KBM-7 (cell line): ENCODE results near the gene TREH.

Experiments
- DNase-seq: peaks from one replicate; pipeline ENCODE4 v3.0.0-alpha.2; 2015
- in situ Hi-C: fragments of 300-500 bp; cut with MboI; formaldehyde crosslinking; loops from 2 replicates; pipeline ENCODE4 v1.14.3; 2020; ENCODE audit warnings: low sequenced_read_pairs, low pct_unique_long_range_greater_than_20kb, mixed read lengths

Gene TREH

DNA sequence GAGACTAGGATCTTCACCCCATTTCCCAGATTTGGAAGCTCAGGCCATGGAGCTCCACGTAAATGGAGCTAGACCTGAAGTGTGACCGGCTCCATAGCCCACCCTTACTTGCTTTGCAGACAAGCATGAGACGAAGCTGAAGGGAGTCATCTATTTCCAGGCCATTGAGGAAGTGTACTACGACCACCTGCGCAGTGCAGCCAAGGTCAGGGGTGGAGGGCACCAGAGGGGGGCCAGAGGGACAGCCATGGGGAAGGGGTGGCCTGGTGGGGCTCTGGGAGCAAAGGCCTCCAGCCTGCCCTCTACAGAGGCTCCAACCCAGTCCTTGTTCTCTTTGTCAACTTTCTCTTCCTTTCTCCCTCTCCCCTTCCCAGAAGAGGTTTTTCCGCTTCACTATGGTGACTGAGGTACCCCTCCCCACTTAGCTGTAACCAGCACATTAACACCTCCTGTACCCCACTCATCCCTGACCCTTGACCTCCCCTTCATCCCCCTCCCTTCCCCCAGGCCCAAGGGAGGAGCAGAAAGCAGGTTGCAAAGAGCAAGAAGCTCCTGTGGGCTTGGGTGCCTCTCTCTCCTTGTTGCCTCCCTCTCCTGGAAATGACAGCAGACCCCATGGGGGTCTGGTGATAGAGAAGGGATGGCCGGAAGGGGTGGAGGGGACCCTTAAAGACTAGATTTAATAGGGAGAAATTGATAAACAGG, 23.8 kb downstream of the TREH start:
- no peak for DNase-seq
- in situ Hi-C loops: no loop called here

DNA sequence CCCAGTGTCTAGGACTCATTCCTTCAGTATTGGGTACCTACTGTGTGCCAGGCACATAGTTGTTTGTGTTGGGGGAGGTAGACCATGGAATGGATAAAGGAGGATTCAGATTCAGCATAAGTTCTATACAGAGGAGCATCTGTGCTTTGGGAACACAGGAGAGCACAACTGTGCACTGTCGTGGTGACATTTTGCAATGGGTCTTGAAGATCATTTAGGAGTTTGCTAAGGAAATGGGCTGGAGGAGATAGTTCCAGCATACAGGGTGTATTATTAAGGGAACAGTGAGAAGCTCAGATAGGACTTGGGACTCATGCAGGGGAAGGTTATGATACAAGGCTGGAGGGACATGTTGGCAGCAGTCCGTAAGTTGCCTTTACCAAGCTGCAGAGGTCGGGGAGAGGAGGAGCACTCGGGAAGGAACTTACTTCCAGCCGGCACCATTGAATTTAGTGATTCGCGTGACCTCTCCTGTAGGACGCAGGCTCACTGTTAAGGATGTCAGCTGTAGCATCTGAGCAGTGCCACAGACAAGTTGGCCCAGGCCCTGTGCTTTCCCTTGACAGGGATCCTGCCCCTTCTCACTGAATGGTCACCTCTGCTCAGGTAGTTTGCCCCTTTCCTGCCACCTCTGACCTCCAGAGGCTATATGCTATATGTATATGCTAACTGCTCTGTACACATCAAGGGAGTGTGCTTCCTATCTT, 25.6 kb downstream of the TREH start:
- no peak for DNase-seq
- in situ Hi-C loops: no loop called here

DNA sequence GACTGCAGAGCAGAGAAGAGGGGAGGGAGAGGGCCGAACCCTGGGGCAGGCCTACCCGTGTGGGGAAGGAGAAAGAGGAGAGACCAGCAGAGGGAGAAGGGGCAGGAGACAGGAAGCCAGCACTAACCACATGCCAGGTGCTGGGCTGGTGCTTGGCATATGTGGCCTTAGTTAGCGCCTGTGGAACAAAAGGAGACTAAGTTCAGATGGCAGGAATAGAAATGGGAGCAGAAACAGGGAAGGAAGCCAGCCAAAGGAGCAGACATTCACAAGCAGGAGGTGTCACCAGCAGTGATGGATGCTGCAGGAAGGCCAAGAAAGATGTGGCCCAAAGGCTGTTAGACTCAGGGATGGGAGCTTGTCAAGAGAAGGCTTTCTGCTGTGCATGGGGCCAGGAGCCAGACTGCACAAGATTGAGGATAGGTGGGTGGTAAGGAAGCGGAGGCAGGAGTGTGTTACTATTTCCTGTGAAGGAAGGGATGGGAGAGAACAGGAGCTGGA, 26.7 kb downstream of the TREH start:
- in situ Hi-C loops: no loop called here
- peak; percentile 50 for DNase-seq

DNA sequence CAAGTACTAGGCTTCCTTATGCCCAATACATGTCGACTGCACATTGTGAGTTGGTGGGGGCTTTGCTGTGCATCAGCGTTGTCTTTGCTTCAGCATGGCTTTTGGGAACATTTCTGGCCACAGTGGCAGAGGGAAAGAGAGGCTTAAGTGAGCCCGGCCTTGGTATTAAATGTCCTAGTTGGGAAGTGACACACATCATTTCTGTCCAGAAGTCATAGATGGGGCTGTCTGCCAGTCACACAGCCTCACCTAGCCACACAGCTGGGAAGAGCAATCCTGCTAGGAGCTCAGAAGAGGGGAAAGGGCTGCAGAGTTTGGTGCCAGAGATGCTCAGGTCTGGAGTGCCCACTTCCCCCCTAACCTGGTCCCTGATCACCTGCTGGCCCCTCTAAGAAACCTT, 27.6 kb downstream of the TREH start:
- in situ Hi-C loops: no loop called here
- no peak for DNase-seq

DNA sequence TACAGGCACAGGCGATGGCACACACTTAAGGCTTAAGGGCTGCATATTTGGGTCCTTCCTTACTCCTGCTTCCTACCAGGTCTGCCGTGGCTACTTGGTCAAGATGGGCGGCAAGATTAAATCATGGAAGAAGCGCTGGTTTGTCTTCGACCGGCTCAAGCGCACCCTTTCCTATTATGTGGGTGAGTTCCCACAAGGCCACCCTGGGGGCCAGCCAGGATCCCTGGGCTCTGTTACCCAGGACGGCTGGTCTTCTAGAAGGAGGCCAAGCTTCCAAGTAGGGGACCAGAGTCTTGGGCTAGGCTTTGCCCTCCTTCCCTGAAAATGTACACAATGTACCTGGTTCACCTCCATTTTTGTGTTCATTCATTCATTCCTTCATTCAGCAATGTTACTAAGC, 29.1 kb downstream of the TREH start:
- in situ Hi-C loops: no loop called here
- no peak for DNase-seq

DNA sequence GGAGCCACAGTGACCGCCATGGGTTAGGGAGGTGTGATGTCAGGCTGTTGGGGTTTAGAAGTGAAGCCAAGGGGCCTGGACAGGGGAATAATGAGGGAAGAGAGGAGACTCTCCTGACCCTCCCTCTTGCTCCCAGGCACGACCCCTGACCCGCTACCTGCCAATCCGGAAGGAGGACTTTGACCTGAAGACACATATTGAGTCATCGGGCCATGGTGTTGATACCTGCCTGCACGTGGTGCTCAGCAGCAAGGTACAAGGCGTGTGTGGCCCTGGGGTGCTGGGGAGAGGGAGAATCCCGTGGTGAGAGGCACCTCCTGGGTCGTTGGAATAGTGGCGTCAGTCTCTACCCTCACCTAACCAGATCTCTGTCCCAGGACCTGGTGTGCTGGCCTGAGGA, 29.5 kb downstream of the TREH start:
- no peak for DNase-seq

DNA sequence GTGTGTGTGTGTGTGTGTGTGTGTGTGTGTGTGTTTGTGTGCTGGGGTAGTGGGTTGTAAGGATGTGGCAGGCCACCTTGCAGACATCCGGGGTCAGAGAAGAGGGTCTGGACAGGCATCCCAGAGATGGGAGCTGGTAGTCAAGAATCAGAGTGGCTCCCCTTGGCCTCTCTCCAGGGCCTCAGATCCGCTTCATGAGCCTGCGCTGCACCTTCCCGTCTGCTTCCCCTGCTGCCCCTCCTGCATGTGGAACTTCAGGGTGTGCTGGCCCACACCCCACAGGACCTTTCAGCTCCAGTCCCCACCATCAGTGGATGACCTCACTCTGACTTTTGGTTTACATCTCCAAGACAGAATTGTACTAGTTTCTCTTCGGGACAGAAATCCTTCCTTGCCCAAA, 31.2 kb downstream of the TREH start:
- in situ Hi-C loops: no loop called here
- DNase-seq: no peak

More for the DNA sequence above, 29.5 kb downstream of the TREH start:
- in situ Hi-C loops: no loop called here

DNA sequence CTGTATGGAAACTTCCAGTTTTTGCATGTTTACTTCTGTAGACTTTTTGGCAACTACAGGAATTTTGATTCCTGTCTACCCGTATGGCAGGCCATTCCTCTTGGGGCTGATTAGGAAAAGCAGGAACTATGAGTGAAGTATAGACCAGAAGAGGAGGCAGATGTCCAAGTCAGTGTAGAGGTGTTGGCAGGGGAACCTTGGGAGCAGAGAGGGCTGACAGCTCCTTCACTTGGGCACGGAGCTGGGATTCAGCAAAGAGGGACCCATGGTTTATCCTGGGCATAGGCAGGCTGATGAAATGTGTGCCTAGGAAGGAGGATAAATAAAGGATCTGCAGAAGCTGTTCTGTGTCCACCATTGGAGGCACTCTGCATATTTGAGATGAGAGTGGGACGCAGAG, 33.1 kb downstream of the TREH start:
- in situ Hi-C loops: no loop called here
- DNase-seq: no peak

DNA sequence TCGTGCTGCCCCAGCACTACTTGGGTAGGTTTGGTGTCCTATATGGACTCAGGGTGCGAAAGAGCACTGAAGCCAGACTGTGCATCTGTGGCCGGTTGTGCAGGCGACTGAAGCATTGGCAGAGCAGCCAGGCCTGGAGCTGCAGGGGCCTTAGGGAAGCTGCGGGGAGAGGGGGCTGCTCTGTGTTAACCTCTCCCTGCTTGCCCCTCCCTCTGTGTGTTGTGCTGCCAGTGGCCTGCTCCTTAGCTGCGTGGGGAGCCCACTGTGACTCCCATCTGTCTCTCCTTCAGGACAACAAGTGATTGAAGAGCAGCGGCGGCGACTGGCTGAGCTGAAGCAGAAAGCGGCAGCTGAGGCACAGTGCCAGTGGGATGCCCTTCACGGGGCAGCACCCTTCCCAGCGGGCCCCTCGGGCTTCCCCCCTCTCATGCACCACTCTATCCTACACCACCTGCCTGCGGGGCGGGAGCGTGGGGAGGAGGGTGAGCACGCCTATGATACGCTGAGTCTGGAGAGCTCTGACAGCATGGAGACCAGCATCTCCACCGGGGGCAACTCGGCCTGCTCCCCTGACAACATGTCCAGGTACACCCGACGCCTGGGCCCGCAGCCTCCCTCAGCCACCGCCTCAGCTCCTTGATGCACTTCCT, 34.3 kb downstream of the TREH start:
- in situ Hi-C loops: no loop called here
- no peak for DNase-seq

DNA sequence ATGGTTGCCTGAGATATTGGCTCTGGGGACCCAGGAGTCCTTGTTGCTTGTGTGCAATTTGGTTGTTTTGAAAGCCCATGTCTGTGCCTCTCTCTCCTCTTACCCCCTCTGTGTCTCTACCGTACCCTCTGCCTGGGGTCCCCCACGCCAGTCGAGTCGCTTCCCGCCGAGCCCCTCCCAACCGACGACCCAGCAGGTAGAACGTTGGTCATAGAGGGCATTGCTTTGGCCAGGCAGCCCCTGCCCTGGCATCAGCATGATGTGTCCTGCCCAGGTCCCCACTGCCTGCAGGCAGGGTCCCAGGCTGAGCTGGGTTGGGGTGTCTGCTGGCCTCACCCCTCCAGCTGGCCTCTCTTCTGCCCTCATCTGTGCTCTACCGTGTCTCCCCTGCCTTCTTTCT, 35.0 kb downstream of the TREH start:
- in situ Hi-C loops: no loop called here
- no peak for DNase-seq

DNA sequence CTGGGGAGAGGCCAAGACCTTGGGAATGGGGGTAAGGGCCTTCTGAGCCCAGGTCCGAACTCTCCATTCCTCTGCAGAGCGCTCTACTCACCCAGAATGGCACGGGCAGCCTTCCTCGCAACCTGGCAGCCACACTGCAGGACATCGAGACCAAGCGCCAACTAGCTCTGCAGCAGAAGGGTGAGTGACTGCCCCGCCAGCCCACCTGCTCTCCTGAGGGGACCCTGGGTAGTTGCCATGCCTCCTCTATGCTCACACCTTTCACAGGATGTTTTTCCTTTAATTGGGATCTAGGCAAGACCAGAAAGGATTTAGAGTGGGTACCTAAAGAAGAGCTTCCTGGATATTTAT, 35.5 kb downstream of the TREH start:
- in situ Hi-C loops: no loop called here
- no peak for DNase-seq

DNA sequence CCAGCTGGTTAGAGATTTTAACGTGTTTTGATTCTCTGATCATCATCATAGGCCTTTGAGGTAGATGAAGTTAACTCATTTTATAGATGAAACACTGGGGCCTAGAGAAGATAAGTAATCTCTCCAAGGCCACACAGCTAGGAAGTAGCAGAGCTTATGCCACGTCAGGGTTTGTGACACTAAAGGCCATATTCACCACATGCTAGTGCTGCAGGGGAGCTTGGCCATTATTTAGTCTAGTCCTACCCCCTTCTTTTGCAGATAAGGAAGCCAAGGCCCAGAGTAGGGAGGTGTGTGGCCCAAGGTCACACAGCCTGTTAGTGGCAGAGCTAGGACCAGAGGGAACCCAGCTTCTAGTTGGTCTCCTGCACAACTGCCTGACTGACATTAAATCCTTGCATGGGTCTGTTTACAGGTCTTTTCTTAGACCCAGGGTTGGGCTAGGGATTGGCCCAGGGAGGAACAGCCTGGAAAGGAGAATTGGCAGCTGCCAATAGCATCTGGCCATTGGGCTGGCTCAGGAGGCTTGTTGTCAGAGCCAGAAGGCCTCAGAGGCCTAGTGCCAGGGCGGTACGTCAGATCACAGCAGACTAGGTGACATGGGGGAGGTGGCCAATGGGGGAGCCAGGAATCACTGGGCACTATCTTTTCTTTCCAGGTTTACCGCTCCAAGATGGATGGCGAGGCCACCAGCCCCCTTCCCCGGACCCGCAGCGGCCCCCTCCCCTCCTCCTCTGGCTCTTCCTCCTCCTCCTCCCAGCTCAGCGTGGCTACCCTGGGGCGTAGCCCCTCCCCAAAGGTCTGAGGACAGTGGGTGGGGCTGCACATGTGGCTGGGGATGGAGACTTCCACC, 36.1 kb downstream of the TREH start:
- DNase-seq: no peak
- in situ Hi-C loops: no loop called here

DNA sequence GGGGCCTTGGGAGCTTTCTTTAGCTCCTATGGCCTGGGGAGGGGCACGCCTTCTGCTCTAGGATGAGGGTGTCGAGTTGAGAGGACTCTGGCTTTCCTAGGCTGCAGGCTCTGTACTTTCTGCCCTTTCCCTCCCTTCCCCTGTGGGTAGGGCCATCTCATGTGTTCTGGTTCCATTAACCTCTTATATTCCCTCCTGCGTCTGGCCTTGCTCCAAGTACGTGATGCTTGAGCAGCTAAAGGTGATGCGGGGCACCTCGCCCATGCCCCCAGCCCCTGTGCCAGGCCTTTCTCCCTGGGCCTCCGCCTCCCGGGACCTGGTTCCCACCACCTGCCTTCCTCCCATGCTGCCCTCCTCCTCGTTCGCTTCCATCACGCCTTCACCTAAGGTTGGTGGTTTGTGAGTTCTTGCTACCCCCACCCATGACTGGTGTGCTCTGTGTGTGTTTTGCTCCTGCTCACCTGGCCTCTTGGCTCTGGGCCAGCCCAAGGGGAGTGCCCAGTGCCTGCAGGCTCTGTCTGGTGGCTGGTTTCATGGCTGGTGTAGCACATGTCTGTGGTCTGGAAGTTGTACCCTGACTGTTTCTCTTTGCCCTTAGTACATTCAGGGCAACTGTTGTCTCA, 37.9 kb downstream of the TREH start:
- in situ Hi-C loops: no loop called here
- no peak for DNase-seq

DNA sequence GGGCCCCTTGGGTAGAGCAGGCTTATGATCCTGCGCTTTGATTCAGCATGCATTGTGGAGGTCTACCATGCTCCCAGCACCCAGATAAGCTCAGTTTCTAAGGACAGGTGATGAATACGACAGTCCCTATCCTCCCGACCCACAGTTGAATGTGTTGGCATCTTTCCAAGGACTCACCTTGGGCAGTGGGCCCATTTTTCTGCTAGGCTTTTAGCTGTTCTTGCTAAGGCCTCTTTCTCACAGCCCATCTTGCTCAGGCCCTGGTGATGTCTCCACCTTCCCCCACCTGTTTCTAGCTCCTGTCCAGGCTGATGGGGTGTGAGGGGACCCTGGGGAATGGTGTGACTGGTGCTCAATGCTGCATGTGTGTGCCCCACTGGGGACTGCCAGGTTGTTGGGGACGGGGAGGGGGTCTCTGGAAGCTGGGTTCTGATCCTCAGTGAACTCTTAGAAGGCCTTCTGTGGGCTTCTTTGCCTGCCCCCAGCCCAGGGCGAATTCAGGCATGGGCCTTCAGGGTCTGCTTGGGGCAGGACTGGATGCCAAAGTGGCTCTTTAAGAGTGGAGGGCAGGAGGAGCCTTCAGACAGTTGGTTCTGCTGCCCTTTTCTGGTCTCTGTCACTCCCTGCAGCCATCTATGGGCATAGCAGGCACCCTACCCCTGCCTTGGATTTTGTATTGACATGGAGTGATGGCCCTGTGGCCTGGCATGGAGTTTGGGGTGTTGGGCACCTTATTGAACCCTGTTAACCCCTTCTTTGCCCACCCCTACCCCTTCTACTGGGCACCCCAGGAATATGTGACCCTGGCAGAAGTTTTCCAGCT, 38.9 kb downstream of the TREH start:
- in situ Hi-C loops: no loop called here
- no peak for DNase-seq

DNA sequence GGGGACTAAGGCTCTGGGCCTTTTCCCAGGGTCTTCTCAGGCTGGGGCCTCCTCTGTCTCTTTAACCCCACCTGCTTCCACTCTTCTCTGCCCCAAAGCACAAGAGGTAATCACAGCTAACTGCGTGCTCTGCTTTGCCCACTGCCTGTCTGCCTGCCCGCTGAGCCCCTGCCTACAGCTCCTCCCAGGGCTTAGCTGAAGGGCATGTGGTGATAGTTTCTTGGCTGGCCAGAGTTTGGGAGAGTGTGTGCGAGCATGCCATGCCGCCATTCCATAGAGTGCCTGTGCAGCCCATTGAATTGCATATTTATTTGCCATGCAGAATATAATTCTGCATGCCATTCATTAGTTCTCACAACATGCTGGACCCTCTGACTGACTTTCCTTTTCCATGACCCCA, 39.6 kb downstream of the TREH start:
- in situ Hi-C loops: no loop called here
- no peak for DNase-seq

DNA sequence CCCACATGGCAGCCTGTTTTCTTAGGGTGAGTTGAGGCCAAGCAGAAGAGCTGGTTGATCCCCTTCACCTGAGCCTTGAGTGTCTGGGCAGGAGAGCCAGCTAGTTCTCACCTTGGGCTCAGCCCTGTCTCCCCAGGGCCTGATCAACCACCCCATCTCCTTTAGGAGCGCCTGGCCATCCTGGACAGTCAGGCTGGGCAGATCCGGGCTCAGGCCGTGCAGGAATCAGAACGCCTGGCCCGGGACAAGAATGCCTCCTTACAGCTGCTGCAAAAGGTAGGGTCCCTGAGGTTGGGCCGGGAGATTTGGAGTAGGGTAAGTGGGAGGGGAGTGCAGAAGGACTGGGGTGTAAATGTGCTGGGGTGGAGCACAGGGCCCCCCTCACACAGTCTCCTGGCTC, 40.7 kb downstream of the TREH start:
- in situ Hi-C loops: no loop called here
- no peak for DNase-seq

DNA sequence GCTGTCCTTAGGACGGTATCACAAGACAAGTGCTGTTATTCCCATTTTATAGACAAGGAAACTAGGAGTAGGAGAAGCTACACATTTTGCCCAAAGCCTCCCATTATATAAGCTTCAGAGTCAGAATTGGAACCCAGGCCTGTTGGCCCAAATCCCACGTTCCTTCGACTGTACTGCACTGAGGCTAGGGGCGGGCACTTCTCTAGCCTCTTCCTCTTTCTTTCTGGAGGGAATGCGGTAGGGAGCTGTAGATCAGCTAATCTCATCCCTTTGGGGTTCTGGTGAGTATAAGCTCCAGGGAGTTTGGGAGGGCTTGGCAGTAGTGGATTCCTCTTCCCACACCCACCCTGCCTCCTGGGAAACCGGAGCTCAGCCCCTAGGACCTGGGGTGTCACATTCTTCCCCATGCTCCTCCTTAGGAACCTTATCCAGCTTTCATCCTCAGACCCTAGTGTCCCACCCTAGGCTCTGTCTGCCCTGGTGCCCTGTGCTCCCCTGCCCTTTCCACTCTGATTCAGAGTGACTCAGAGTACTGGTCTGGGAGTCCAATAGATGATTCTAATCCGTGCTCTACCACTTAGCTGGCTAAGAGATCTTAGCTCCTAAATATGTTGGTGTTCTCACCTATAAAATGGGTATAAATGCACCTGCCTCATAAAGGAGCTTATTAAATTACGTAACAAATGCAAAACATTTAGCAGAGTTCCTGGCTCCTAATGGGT, 42.7 kb downstream of the TREH start:
- in situ Hi-C loops: no loop called here
- no peak for DNase-seq

DNA sequence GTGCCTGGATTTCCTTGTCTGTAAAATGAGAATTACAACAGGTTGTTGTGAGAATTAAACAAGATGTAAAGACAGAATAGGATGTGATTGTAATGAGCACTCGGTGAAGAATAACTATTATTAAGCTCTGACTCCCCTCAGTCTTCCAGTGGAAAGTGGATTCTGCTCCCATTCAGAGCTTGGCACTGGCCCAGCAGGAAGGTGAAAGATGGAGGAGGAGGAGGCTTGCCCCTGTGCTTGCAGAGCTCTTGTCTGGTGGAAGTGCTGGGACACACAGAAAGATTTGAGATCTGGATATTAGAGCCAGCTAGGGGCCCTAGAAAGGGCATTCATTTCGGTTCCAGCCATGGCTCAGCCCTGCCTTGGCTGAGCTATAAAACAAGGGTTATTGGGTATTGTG, 43.8 kb downstream of the TREH start:
- in situ Hi-C loops: no loop called here

More for the DNA sequence above, 43.8 kb downstream of the TREH start:
- no peak for DNase-seq
